Measurements from ENCODE around the gene GSTO1. TPM values are rescaled to one million over a fixed set of nuclear protein-coding genes. Genes with fewer than 3 reads are reported as not detected.

The GSTO1 gene
- total RNA-seq, 1 experiment from 2014 or later = 142 TPM

DNA sequence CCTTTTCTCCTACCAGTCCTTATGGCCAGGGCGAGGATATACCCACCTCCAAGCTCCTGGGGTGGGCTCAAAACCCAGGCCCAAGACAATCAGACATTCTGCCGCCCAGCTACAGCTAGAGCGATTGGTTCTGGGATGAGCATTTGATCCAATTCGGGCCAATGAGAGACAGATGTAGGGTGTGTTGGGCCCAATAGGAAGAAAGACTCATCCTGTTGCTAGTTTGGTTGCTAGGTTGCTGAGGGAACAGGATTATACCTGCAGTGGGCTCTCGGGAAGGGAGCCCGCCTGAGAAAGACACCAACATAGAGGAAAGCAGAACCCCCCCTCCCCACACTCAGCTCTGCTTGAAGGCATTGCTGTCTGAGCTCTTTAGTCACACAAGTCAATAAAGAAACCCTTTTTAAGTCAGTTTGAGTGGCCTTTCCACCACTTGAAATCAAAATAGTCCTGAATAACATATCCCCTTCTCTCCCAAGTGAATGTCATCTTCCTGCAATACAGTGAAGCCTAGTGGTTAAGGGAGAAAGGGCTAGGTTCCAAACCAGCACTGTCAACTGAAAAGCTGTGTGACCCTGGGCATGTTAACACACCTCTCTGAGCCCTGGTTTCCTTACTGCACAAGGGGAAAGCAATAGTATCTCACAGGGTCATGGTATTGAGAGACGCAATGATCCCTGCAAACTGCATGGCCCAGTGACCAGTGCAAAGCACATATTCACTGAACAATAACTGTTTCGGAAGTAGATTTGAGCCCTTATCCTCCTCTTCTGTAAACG is 61.8 kb downstream of the GSTO1 start:
- DNase-seq (ENCODE audit: low spot score) = no peak
- in situ Hi-C loops (cut with HindIII; ENCODE audit: low sequenced_read_pairs) = no loop called here

Other genes with a start within 250 kb of the GSTO1 start
- 0.03 and 0.06 TPM in 2 replicates for gene COL17A1, start 169.0 kb upstream of the GSTO1 start, total RNA-seq (2014; rRNA removed; shearing (Covaris generic))
- 16.6 and 17.7 TPM in 2 replicates for gene SFR1, start 132.7 kb upstream of the GSTO1 start, total RNA-seq (2014; rRNA removed; shearing (Covaris generic))
- gene CFAP43, start 22.5 kb upstream of the GSTO1 start, total RNA-seq (2014; rRNA removed; shearing (Covaris generic)) = 0.58 and 4.6 TPM in 2 replicates
- 16.6 and 37.4 TPM in 2 replicates for gene GSTO2, start 14.3 kb downstream of the GSTO1 start, total RNA-seq (2014; rRNA removed; shearing (Covaris generic))
- 4.8 and 6.4 TPM in 2 replicates for gene ITPRIP, start 83.6 kb downstream of the GSTO1 start, total RNA-seq (2014; rRNA removed; shearing (Covaris generic))
- gene CFAP58, start 98.9 kb downstream of the GSTO1 start, total RNA-seq (2014; rRNA removed; shearing (Covaris generic)) = 0.37 and 2.0 TPM in 2 replicates

All from G401 (cell line).